Measurements from ENCODE around the gene ZNF516.
"Not testable (repeated sequence)": the region's sequence is repeated elsewhere in the genome, so short reads cannot be mapped to it uniquely, and the experiment has no call there.

The ZNF516 gene, protein sequence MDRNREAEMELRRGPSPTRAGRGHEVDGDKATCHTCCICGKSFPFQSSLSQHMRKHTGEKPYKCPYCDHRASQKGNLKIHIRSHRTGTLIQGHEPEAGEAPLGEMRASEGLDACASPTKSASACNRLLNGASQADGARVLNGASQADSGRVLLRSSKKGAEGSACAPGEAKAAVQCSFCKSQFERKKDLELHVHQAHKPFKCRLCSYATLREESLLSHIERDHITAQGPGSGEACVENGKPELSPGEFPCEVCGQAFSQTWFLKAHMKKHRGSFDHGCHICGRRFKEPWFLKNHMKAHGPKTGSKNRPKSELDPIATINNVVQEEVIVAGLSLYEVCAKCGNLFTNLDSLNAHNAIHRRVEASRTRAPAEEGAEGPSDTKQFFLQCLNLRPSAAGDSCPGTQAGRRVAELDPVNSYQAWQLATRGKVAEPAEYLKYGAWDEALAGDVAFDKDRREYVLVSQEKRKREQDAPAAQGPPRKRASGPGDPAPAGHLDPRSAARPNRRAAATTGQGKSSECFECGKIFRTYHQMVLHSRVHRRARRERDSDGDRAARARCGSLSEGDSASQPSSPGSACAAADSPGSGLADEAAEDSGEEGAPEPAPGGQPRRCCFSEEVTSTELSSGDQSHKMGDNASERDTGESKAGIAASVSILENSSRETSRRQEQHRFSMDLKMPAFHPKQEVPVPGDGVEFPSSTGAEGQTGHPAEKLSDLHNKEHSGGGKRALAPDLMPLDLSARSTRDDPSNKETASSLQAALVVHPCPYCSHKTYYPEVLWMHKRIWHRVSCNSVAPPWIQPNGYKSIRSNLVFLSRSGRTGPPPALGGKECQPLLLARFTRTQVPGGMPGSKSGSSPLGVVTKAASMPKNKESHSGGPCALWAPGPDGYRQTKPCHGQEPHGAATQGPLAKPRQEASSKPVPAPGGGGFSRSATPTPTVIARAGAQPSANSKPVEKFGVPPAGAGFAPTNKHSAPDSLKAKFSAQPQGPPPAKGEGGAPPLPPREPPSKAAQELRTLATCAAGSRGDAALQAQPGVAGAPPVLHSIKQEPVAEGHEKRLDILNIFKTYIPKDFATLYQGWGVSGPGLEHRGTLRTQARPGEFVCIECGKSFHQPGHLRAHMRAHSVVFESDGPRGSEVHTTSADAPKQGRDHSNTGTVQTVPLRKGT

DNA sequence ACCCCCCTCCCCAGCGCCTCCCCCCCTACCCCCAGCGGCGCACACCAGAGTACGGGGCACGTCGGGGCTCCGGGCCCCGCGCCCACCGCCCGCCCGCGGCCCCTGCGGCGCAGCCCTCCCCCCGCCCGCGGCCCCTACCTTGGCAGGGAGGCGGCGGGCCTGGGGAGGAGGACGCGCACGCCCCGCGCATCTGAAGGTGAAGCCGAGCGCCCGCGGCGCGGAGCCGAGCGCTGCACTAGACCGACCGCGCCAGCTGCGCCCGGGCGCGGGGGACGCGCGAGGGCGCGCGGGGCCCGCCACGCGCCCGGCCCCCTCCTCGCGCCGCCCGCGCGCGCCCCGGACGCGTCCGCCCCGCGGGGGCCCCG is at the start of gene ZNF516:
Gene ZNF516, minus strand, starts transcription at position 237 of the 365 bp plus-strand sequence. CDS start 52,188 bp downstream, outside the sequence.
- no peak for DNase-seq

DNA sequence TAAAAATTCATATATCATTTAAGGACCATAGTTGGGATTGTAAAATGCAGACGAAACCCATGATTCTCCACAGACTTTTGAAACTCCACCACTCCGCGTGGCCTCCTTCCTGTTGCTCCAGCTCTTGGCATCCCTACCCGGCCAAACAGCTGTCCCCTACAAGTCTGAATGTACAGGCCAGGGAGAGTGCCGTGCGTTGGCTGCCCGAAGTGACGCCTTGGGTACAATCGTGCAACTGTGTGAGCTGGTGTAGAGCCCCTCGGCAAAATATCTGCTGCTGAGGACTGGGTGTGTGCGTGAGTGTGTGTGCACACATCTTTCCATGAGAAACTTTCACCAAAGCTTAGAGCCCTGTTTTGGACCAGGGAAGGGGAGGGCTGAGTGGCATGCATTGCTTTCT is 43.8 kb upstream of the ZNF516 start:
- DNase-seq, result no peak

DNA sequence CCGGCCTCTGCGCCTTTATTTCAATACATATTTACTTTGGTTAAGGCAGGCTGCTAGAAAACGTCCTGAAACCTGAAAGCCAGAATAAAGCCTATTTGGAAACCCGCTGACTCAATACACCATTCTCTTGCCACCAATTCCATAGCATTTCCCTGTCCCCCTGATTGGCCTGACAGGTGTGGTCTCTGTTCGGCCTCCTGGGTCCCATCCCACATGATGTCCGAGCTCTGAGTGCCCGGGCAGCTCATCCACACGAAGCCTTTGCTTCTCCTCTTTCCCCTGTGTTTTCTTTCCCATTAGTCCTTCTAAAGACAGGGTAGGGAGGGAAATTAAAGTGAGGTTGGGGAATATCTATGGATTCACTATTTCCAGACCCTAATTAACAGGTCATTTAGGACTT is 42.6 kb upstream of the ZNF516 start:
- DNase-seq, result no peak

DNA sequence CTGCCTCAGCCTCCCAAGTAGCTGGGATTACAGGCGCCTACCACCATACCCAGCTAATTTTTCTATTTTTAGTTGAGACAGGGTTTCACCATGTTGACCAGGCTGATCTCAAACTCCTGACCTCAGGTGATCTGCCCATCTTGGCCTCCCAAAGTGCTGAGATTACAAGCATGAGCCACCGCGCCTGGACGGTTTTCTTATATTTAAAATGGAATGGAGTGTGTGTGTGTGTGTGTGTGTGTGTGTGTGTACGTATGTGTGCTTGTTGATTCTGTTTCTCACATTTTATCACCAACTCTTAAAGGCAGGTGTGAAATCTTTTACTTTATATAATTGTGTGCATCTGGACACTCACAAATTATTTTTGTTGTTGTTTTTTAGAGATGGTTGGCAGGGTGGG is 41.6 kb upstream of the ZNF516 start:
- not testable (repeated sequence) for DNase-seq

DNA sequence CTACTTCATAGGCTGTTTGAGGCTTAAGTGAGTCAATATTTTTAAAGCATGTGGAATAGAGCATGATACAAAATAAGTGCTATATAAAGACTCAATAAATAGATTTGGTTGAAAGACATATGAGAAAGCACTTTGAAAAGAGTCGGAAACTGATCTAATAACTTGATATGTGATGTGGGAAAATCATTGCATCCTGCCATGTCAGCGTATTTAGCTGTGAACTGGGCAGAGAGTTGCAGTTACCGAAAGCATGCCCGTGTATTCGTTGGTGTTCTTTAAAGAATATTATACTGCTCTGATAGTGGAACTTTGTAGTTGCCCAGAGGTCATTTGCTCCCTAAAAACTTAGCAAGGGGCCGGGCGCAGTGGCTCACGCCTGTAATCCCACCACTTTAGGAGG is 37.8 kb upstream of the ZNF516 start:
- no peak for DNase-seq

DNA sequence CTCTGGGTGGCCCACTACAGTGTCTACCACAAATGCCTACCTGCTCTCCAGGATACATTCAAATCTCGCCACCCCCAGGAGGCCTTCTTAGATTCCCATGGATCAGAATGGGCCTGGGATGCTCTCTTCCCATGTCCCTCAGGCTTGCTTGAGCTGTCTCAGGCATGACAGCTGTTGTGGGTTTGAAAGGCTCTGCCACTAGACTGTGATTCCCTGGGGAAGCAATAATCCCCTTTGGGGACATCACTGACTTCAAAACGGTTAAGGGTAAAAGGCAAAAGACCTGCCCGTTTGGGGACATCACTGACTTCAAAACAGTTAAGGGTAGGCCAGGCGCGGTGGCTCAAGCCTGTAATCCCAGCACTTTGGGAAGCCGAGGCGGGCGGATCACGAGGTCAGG is 35.8 kb upstream of the ZNF516 start:
- DNase-seq, result no peak

DNA sequence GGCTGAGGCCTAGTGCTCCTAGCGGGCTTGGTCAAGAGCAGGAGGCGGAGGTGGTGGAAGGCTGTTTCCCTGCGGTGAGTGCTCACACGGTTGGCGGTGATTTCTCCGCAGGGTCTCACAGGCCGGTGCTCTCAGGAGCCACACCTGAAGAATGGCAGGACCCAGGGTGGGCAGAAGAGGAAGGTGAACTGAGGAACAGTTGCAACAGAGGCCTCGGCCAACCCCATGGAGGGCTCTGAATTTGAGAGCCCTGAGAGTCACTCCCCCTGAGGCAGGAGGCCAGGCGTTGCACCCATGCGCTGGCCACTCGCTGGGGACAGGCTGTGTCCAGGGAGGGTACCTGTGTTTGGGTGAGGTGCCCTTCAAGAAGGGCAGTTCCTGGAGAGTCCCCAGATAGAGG is 35.3 kb upstream of the ZNF516 start:
- DNase-seq, result no peak

DNA sequence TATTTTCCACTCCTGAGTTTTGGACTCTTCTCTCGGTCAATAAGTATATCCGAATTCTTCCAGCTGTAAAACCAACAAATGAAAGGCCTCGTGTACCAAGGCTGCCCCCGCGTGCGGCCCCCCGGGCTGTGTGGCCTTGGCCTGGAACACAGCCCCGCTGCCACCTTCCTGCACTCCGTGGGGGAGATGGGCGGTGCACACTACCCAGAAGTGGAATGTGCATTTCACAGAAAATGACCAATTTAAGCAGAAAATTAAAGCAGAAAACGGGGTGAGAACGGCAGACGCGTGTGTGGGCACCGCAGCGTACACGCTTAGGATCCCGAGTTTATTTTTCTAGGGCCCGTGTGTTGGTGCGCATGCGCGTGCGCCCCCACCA is 34.4 kb upstream of the ZNF516 start:
- DNase-seq, result no peak

DNA sequence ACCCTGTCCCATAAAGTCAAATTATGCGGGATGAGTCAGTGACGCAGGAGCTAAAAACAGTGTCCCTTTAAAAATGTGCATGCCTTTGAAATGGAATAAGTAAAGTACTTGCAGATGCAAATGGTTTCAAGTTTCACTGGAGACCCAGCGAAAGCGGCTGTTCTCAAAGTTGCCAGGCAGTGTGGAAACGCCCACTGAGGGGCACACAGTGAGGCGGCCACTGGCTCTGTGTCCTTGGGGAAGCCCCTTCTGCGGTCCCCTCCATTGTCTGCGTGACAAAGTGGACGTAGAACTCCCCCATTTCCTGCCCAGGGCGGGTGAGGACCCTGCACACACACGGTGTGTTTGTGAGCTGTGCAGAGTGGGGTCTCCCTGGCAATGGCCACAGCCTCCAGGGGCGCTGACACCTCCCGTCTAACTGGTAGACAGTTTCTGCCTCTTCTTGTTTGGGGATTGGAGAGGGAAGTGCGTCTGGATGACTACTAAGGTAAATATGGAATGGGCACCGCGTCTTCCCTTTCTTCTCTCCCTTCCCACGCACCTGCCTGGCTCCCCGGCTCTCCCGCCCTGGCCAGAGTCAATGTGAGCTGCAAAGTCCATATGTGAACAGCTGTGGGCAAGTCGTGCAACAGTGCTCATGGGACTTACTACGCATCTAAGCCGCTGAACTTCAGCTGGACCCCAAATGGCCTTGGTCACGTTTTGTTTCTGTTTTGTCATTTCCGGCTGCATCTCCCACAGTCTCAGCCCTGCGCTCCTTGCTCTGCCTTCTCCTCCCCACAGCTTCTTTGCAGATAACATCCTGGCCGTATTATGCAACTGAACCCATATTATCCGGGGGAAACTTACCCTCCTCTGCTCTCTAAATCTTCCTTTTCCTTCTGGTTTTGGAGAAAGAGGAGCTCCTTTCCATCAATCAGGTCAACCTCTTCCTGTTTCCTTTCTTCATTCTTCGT is 33.7 kb upstream of the ZNF516 start:
- DNase-seq, result peak; percentile 92

DNA sequence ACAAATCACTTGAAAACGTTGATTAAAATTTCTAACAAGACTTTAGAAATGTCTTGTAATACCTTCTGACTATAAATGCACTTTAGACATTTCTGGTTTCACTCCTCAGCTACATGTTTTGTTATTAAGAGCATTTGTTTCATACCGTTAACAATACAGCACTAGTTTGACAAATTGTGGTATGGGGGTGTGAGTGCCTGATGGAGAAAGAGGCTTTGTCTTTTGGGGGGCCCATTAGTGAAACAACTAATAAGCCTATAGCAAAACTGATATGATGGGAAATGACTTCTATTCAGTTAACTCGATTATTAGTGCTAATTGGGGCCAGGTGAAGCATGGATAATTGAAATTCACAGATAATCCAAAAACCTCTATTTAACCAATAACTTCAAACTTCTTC is 30.9 kb upstream of the ZNF516 start:
- DNase-seq, result no peak

DNA sequence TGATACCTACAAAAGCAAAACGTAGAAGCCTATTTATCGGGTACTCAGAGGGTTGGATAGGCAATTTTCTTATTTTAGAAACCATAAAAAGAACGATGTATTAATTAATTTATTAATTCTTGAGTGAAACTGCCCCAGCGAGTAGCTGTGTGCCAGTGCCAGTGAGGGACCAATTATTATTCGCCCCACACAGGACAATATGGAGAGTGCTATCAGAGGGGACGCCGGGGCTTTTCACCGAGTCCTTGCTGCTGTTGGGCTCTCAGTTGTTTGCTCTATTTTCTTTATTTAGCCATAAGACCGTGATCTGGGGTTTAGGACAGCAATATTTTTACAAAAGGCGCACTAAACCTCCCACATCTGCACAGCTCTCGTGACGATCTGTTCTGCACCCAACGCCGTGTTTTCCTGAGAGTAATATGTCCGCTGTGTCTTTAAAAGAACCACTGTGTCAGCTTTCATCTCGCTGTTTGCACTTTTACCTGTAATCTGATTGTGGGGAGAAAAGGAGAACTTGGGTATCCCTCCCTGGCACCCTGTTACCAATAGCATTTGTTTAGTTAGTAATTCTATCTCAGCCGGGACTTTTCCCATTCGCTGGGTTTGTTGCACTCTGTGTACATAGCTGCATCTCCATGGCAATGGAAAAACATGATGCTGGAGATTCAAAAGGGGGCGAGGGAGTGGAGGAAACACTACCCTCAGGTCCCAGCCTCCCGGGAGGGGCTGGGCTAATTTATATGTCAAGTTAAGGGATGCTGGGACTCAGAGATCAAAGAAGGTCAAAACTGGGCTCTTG is 30.1 kb upstream of the ZNF516 start:
- DNase-seq, result no peak

DNA sequence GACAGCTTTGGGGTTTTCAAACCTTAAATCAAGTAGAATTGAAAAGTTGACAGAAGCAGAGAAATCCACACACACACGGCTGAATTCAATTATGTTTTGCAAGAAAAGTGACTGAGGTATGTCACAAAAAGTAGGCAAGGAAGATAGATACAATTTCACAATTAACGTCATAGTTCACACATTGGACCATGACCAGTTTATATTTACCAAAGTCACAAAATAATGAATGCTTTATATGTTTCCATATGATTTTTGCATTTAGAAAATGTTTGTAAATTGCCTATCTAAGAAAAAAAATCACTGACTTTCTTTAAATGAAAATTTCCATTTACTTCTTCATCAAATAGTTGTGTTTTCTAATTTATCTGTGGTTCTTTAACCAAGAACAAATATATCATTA is 29.4 kb upstream of the ZNF516 start:
- DNase-seq, result no peak

DNA sequence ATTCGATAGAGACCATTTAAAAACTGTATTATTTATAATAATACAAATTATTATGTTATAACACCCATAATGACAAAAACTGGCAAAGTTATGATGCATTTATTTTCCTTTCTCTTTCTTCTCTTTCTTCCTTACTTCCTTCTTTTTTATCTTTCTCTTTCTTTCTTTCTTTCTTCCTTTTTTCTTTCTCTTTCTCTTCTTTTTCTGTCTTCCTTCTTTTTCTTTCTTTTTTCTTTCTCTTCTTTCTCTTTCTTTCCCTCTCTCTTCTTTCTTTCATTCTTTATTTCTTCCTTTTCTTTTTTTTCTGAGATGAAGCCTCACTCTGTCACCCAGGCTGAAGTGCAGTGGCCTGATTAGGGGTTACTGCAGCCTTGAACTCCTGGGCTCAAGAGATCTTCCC is 27.5 kb upstream of the ZNF516 start:
- DNase-seq, result no peak

DNA sequence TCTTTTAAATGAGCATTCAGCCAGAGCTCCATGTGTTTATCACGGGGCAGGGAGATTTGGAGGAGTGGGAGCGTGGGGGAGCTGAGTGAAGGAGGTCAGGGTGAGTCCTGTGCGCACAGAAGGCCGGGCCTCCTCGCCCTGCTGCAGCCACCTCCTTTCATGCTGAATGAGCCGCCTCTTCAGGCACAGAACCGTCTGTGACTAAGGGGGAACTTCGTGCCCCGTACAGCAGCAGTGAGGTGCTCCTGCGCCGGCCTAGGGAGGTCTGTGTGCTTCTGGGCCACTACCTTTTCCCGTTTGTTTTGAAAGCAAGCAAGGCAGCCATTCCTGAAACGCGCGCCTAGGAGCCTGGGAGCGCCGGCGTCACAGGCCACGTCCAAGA is 27.1 kb upstream of the ZNF516 start:
- no peak for DNase-seq

DNA sequence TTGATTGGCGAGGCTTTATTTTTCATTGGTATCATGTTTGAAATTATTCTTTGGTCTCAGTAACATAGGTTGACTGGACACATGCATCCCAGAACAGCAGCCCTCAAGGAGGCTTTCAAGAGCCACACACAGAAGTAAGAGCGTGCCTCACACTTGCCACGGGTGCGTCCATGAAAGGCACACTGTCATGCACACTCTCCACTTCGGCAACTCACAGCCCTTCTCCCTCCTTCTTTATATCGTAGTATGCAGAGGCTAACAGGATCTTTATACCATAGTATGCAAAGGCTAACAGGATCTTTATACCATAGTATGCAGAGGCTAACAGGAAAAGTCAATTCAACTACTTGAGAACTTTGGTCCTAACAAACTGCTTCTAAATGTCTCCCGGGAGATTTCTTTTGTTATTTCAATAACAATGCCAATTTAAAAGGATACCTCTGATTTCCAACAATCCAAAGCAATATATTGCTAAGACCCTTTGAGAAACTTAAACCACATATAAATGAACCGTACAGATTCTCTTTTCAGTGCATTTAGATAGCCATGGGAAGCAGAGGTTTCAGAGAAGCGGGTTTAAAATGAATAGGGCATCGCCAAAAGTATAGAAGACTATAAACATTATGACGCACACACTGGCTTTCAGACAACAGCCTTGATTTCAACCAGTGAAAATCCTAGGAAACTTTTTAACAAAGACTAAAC is 26.5 kb upstream of the ZNF516 start:
- no peak for DNase-seq

DNA sequence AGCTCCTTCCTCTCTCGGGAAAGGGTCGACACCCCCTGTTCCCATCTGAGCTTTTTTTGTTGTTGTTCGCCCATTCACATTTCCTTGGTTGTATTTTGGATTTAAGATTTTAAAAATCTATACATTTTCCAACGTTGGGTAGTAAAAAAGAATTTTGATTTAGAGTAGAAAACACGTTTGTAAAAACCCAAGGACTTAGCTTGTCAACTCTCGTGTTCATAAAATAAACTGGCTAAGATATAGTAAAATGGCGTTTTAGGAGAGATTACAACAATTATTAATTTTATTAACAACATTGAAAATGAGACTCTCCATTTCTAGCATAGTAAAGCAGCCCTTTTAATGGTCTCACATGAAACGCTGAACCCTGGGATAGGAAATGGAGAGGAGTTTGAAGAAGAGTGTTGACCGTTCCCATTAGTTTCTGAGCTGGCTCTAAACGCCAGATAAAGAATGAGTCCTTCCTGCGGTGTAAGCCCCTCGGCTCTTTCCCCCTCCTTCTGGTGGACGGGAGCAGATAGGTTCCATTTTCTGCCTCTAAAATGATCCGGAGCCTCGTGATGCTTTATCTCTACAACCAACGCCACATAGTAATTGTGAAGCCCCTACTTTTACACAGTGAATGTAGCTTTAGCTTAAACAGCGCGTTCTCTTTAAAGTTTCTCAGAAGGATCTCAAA is 24.0 kb upstream of the ZNF516 start:
- DNase-seq, result no peak

DNA sequence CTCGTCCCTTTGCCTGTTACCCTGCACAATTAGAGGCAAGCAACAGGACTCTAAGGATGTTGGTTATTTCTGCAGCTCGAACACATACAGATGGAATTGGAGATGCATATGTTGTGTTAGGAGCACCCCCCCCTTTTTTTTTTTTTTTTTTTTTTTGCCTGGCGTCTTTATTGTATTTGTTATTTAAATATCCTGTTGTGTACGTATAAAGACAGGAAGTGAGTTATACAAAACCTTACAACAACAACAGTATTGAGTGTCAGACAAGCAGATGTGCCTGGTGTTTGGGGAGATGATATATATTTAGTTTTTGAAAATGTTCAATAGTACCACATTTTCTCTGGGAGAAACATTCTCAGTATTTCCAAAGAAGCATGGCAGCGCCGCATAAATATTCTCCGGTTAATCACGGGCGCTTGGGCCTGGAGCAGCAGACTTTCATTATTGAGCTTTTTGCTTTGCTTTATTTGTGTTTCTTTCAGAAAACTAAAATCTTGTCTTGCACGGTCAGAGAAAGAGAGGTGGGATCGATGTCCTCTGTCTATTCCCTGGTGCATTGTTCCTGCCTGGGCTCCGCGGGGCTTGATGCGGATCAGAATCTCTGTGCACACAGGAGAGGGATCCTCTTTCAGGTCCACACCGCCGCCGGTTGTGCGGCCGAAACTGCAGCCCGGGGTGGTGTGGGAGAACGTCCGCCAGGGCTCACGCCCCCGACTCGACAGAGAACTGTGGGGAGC is 23.2 kb upstream of the ZNF516 start:
- DNase-seq, result no peak

DNA sequence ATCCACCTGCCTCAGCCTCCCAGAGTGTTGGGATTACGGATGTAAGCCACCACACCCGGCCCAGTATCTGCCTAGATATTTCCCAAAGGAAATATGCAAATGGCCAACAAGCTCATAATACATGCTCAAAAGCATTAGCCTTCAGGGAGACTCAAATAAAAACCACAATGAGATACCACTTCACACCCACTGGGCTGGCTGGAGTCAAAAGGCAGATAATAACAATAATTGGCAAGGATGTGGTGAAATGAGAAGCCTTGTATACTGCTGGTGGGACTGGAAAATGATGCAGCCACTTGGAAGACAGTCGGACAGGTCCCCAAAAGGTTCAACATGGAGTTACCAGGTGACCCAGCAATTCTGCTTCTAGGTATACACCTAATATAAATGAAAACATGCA is 20.5 kb upstream of the ZNF516 start:
- no peak for DNase-seq

DNA sequence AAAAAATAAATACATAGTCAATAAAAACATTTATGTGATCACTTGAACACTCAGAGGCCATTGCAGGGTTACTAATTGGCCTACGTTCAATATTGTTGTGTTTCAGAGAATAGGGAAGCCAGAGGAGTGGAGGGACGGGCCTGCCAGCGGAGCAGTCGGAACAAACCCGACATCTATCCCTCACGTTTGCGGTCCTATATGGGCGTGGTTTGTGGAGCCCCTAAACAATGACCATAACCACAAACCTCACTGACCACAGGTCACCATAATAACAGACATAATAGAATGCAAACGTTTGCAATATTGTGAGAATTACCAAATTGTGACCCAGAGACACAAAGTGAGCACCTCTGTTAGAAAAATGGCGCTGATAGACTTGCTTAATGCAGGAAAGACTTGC is 19.5 kb upstream of the ZNF516 start:
- DNase-seq, result no peak

Data from GF-D8 (cell line).